ENCODE data around the gene MAML2.
A peak's percentile ranks its signal among the peaks of the same experiment; 100 is the strongest.

The MAML2 gene

DNA sequence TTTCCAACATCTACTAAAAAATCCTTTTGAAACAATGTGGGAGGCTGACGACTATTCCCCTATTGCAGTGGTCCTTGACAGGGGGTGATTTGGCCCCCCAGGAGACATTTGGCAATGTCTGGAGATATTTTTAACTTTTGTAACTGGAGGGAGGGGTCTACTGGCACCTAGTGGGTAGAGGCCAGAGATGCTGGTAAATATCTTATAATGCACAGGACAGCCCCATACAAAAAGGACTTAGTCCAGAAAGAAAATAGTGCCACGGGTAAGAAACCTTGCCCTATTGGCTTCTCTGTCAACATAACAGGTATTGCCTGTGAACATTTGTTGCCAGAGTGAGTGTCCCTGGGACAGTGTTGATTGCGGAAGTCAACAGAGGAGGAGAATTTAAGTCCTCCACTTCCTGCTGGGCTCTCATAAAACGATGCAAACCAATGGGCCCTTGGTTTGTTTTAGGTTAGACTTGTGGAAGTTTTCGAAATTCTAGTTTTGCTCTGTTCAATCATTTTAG is 101.6 kb downstream of the MAML2 start:
- no peak for DNase-seq (ENCODE audit: low read depth in 2 of 2)

DNA sequence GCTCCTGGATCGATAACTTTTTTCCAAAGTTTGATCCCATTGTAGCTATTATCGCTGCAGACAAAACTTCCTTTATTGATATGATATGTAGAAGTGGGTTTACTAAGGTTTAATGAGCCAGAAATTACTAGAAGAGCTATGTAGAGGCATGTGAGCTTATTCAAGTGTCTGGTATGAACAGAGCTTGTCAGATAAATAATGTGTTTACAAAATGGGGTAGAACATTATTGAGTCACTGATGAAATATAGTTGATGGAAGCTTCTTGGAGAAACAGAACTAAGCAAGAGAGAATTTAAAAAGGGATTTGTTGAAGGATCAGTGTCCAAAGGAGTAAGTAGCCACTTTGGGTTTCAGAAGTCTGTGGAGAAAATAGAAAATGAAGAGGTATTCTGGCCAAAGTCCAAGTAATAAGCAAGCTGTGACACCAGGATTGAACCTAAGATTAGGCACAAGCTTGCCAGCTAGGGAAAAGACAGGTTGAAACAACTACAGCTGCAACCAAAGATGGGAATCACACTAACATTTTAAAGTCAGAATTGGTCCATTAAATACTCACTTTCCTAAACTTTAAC is 104.3 kb downstream of the MAML2 start:
- no peak for DNase-seq (ENCODE audit: low read depth in 2 of 2)

GRCh38 chr11:96237766-96238266 is 105.2 kb downstream of the MAML2 start:
- DNase-seq (ENCODE audit: low read depth in 2 of 2), result no peak

- DNase-seq (ENCODE audit: low read depth in 2 of 2), result no peak
These were observed 107.2 kb downstream of the MAML2 start for GRCh38 chr11:96235751-96236150.

- DNase-seq (ENCODE audit: low read depth in 2 of 2), result no peak
These were observed 108.0 kb downstream of the MAML2 start for GRCh38 chr11:96234866-96235441.

GRCh38 chr11:96232132-96232531 is 110.9 kb downstream of the MAML2 start:
- DNase-seq (ENCODE audit: low read depth in 2 of 2), result no peak

DNA sequence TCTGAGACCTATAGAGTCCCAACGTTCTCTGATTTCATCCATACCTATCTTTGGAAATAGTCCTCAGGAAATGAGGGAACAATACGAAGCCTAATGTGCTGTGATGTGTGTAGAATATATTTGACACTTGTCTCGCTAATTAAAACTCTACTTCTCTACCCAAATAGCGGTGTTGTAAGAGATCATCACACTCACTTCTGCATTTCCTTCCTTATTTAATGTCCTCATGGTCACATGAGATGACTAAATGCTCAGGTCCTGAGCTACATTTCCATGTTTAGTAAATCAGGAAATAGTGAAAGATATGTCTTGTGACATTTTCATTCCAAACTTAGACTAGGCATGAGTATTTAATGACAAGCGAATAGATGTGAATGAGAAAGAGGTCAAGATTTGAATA is 112.3 kb downstream of the MAML2 start:
- no peak for DNase-seq (ENCODE audit: low read depth in 2 of 2)

DNA sequence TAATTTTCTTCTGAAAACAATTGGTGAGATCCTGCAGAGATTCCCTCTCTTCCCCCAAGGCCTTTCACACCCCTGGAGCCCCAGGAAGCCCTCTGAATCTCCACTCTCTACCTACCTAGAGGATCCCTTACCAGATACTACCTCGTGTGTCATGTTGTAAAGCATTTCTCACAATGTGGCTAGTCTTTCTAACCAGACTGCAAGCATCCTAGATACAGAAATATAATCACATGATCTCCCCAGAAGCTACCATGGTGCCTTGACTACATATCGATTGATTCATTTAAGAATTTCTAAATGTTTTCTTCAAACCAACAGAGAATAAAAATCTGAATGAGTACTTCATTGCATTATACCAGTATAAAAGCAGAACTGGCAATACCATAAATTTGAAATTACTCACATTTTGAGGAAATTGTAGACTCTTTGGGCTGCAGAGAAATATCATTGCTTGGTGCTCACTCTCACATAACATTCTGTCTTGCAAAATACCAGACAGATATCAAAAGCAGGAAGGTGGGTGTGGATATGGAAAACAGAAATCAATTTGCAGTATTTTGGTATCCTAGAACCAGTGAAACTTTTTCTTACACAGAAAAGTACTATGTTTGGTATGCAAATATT is 113.5 kb downstream of the MAML2 start:
- DNase-seq (ENCODE audit: low read depth in 2 of 2), result no peak

- no peak for DNase-seq (ENCODE audit: low read depth in 2 of 2)
These were observed 114.1 kb downstream of the MAML2 start for GRCh38 chr11:96228910-96229309.

DNA sequence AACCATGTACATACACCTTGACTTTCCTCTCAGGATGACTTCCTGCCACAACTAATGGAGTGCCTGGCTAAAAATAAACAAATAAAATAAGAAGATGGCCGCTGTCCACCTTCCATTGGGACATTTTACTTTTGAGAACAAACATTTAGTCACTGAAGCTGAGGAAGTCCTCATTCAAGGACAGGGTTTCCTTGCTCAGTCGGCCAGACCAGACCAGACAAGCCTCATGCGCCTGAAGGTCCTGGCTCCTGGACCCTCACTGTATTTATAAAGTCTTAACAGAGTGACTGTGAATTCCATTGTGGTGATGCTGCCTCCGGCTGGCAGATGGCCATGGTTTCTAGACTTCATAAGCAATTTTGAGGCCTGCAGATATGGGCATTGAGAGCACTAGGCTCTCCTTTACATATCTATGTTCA is 114.5 kb downstream of the MAML2 start:
- DNase-seq (ENCODE audit: low read depth in 2 of 2), result peak; percentile 83 to 84

- DNase-seq (ENCODE audit: low read depth in 2 of 2), result no peak
These were observed 115.8 kb downstream of the MAML2 start for GRCh38 chr11:96227244-96227643.

DNA sequence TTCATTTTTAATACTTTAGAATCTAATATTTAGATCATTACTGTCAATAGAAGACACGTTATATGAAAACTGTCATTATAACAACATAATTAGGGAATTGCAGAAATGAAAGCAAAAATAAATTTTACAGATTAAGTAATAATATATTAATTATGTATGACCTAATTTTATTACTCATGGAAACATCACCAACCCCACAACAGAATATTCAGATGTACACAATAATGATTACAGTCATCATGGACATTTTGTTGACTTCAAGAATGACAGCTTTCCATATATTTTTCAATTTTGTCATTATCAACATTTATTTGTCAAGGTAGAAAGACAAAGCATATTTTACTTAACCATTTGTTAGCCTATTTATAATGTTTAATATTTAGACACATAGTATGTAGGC is 119.9 kb downstream of the MAML2 start:
- DNase-seq (ENCODE audit: low read depth in 2 of 2), result no peak

DNA sequence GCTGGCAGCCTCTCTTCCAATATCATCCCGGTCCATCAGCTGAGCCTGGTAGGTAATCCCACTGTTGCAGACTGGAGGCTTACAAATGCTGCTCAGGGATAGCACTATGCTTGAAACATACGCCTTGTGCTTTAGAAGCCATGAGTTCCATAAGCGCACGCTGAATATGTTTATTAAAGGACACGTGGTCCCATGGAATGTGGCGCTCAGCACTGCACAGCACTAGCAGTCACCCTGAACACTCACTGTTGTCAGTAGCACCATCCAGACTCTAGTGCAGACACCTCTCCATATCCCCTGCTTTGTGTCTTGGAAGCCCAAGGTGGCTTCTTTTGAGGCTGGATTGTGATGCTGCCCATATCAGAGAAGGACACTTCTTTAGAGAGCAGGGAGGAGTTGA is 120.9 kb downstream of the MAML2 start:
- no peak for DNase-seq (ENCODE audit: low read depth in 2 of 2)

GRCh38 chr11:96221244-96222070 is 121.5 kb downstream of the MAML2 start:
- DNase-seq (ENCODE audit: low read depth in 2 of 2), result no peak

GRCh38 chr11:96219981-96220623 is 122.9 kb downstream of the MAML2 start:
- no peak for DNase-seq (ENCODE audit: low read depth in 2 of 2)

DNA sequence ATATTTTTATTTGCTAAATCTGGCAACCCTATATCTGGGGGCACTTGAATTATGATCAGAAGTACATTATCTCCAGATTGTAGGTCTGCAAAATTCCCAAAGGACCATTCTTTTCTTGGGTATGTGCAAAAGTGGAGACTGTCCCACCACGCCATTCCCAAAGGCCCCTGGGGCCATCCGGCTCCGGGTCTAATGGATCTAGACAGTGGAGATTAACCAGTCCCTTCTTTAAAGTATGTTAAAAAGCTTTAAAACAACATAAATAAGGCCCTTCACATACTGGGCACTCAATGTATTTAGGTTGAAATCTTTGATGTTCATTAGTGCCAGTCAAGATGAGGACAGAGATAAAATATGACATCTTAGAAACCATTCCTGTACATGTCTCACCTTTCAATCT is 124.1 kb downstream of the MAML2 start:
- DNase-seq (ENCODE audit: low read depth in 2 of 2), result no peak

- no peak for DNase-seq (ENCODE audit: low read depth in 2 of 2)
These were observed 125.0 kb downstream of the MAML2 start for GRCh38 chr11:96218006-96218405.

DNA sequence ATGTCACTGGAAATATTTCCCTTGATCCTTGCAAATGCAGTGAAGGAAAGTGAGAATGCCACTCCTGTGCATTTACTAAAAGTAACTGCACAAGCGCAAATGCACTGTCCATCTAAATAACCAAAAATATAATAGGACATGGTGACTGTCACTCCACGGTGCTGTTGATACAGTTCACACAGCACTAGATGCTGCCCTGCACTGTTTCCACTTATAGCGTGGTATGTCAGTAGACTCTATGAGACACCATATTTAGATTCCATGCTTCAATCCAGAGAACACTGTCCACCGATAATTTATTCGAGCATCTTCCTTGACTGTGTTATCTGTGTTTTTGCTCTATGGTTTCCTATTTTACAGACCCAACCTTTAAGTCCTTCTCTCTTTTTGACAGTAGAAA is 125.8 kb downstream of the MAML2 start:
- DNase-seq (ENCODE audit: low read depth in 2 of 2), result no peak

DNA sequence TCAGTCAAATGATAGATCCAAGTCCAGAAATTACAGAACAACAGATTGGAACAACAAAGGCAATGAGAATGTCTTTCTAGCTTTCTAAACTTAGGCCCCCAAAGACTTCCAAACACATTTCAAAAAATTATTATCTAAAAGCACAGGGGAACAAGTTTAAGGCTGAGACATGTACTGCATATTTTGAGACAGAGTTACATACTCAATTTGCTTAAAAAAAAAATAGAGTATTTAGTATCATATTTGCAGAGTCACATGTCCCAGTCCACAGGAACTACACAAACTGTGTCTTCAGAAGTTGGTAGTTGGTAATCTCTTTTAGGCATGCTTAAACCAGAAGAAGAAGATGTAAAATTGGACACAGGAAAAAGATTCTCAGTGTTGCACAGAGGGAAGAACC is 127.2 kb downstream of the MAML2 start:
- DNase-seq (ENCODE audit: low read depth in 2 of 2), result no peak

DNA sequence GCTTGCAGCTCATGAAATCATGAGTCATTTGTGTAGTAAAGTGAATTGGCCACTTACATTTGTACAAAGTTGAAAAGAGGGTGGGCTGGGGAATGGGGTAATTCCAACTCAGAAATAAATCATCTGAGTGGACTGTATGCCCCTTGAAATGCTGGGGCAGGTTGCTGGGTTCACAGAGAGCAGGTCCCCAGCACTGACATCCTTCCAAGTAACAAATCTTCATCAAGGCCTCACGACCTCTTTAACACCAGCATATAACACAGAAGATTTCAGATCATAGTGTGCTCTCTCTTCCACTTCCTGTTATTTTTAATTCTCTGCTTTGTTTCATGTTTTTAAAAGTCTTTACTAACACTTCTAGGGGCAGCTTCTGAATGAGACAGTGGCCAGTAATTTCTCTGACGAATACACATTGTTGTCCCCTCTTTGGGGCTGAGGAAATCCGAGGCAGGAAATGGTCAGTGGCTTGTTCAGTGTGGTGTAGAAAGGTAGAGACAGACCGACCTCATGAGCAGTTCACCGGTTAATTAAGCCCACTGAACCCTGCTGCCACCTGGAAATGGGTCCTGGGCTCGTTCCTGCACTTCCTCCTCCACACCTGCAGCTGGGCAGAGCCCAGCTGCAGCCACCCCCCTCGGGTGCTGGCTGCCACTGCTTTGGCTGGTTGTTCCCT is 127.7 kb downstream of the MAML2 start:
- no peak for DNase-seq (ENCODE audit: low read depth in 2 of 2)

GRCh38 chr11:96214777-96215109 is 128.3 kb downstream of the MAML2 start:
- DNase-seq (ENCODE audit: low read depth in 2 of 2), result no peak
